ENCODE results near the gene WRAP73. TPM values are rescaled to one million over a fixed set of nuclear protein-coding genes. Genes with fewer than 3 reads are reported as not detected.
A peak's percentile ranks its signal among the peaks of the same experiment; 100 is the strongest.

Gene WRAP73
- total RNA-seq, 2 donors from 2014 or later, result 6.8 to 11.4 TPM

DNA sequence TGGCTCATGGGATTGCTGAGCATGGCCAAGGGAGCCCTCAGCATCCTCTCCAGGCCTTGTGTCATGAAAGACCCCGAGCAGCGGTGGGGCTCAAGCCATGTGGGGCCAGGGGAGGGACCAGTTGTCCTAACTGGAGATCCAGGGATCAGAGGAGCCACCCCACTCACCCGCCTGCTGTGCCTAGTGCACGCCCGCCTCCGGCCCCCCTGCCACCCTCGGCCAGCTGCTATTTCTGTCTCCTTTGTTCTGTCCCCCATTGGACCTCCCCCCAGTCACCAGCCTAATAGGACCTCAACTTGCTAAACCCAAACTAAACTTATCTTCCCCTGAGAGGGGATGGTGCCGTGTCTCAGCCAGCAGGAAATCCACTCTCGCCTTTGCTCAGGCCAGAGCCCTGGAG is 46.8 kb upstream of the WRAP73 start:
- H3K27ac ChIP-seq, result no peak overlapping the region
- no peaks in the 10 kb centered on the region for H3K27me3 ChIP-seq
- H3K9me3 ChIP-seq, result no peaks in the 10 kb centered on the region
- H3K4me1 ChIP-seq, result peaks cover 0 to 9% of the 10 kb centered on the region in 2 donors
- TF ChIP-seq, protein P1, sequence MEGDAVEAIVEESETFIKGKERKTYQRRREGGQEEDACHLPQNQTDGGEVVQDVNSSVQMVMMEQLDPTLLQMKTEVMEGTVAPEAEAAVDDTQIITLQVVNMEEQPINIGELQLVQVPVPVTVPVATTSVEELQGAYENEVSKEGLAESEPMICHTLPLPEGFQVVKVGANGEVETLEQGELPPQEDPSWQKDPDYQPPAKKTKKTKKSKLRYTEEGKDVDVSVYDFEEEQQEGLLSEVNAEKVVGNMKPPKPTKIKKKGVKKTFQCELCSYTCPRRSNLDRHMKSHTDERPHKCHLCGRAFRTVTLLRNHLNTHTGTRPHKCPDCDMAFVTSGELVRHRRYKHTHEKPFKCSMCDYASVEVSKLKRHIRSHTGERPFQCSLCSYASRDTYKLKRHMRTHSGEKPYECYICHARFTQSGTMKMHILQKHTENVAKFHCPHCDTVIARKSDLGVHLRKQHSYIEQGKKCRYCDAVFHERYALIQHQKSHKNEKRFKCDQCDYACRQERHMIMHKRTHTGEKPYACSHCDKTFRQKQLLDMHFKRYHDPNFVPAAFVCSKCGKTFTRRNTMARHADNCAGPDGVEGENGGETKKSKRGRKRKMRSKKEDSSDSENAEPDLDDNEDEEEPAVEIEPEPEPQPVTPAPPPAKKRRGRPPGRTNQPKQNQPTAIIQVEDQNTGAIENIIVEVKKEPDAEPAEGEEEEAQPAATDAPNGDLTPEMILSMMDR (IDR thresholded peaks at IDR 0.05), result no peak
- H3K36me3 ChIP-seq, result no peaks in the 10 kb centered on the region
- H3K4me3 ChIP-seq, result no peak overlapping the region
- DNase-seq (ENCODE audit: low spot score), result no peak

- Histone ChIP-seq H3K27me3 (no peaks in the 10 kb centered on the region), H3K4me1 (peaks cover 0 to 9% of the 10 kb centered on the region in 2 donors), H3K36me3 (no peaks in the 10 kb centered on the region), H3K4me3 (no peak overlapping the region), H3K27ac (no peak overlapping the region), H3K9me3 (no peaks in the 10 kb centered on the region)
- TF ChIP-seq, protein P1 (IDR thresholded peaks at IDR 0.05), result peak; percentile 73 to 89
- DNase-seq (ENCODE audit: low spot score), result no peak
Observed at GRCh38 chr1:3695326-3696217, 45.7 kb upstream of the WRAP73 start.

- H3K4me3 ChIP-seq, result no peak overlapping the region
- H3K9me3 ChIP-seq, result no peaks in the 10 kb centered on the region
- no peak for DNase-seq (ENCODE audit: low spot score)
- no peaks in the 10 kb centered on the region for H3K27me3 ChIP-seq
- peaks cover 0 to 9% of the 10 kb centered on the region in 2 donors for H3K4me1 ChIP-seq
- TF ChIP-seq, protein P1 (IDR thresholded peaks at IDR 0.05), result no peak
- H3K27ac ChIP-seq, result no peak overlapping the region
- H3K36me3 ChIP-seq, result no peaks in the 10 kb centered on the region
Observed at GRCh38 chr1:3693321-3693720, 43.4 kb upstream of the WRAP73 start.

GRCh38 chr1:3692598-3692997 is 42.7 kb upstream of the WRAP73 start:
- H3K9me3 ChIP-seq, result no peaks in the 10 kb centered on the region
- H3K27me3 ChIP-seq, result no peaks in the 10 kb centered on the region
- no peak for DNase-seq (ENCODE audit: low spot score)
- no peak overlapping the region for H3K27ac ChIP-seq
- TF ChIP-seq, protein P1 (IDR thresholded peaks at IDR 0.05), result no peak
- H3K4me3 ChIP-seq, result no peak overlapping the region
- no peaks in the 10 kb centered on the region for H3K36me3 ChIP-seq
- H3K4me1 ChIP-seq, result peaks cover 0 to 9% of the 10 kb centered on the region in 2 donors

DNA sequence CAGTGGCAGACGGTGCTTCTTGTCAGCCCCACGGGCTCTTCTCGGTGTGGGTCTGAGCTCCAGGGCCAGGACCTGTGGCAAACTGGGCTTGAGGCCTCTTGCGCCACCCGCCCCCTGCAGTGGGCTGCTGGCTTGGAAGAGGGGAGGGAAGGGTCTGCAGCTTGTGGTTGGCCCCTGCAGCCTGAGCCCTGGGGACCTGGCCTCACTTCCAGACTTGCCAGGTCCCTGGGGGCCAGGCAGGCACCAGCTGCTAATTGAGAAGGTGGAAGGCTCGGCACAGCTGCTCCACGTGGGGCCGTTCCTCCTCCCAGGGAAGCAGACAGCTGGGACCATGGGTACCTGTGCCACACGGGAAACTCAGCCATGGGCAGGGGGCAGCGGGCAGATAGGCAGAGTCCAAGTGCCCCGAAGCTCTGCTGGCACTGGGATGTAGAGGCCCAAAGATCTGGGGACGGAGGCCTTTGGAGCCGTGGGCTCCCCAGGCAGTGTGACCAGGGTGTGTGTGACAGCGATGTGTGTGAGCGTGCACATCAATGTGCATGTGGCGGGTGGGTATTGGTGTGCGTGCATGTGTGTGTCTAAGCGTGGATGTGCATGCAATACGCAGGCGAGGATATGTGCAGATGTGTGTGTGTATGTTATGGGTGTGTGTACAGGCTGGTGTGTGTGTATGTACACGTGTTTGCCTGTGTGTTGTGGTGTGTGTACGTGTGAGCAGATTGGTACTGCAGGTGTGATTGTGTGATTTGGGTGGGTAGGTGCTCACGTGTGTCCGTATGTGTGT is 41.7 kb upstream of the WRAP73 start:
- Histone ChIP-seq H3K4me3 (no peak overlapping the region), H3K9me3 (no peaks in the 10 kb centered on the region), H3K36me3 (no peaks in the 10 kb centered on the region), H3K27ac (no peak overlapping the region), H3K27me3 (no peaks in the 10 kb centered on the region), H3K4me1 (peaks cover 0 to 9% of the 10 kb centered on the region in 2 donors)
- TF ChIP-seq, protein P1 (IDR thresholded peaks at IDR 0.05), result no peak
- no peak for DNase-seq (ENCODE audit: low spot score)
